GM12872 (cell line): ENCODE measurements around the gene GZMB.

Experiments used
- CTCF ChIP-seq: IDR thresholded peaks from 3 replicates; pipeline ENCODE4 v1.5.1; 2011; ENCODE audit warnings: low read depth, mild to moderate bottlenecking, low read length, moderate library complexity; ENCODE audit not compliant: insufficient read depth

Gene GZMB

GRCh38 chr14:24673534-24674203 is 39.7 kb upstream of the GZMB start:
- TF ChIP-seq CTCF, result no peak

- no peak for TF ChIP-seq CTCF
These were observed 39.1 kb upstream of the GZMB start for GRCh38 chr14:24673059-24673458.

- no peak for TF ChIP-seq CTCF
These were observed 36.6 kb upstream of the GZMB start for GRCh38 chr14:24670594-24670993.

DNA sequence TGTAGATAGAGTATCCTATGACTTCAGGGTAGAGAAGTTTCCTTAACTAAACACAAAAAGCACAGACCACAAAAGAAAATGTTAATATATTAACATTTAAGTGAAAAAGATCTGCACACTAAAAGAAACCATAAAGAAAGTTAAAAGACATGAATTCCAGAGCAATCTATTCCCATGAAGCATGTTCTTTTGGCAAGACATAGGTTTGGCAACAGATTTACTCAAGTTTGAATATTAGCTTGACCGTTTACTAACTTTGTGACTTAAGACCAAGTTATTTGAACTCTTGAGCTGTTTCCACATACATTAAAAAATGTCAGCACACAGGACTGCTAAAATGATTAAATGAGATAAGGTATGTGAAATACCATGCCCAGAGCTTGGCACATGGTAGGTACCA is 35.7 kb upstream of the GZMB start:
- no peak for TF ChIP-seq CTCF

- no peak for TF ChIP-seq CTCF
These were observed 31.5 kb upstream of the GZMB start for GRCh38 chr14:24665440-24665991.

DNA sequence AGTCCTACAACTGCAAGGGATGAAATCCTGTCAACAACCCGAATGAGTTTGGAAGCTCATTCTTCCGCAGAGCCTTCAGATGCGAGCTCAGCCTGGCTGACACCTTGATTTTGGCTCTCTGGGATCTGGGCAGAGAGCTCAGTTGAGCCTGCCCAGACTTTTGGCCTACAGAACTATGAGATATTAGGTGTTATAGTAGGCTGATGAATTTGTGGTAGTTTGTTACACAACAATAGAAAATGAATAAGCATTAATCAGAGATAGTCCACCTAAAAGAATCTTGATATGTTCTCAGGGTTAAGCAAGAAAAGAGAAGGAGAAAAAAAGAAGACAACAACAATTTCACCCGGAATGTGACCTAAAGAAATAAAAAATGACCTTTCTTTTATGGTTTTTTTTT is 30.4 kb upstream of the GZMB start:
- no peak for TF ChIP-seq CTCF

DNA sequence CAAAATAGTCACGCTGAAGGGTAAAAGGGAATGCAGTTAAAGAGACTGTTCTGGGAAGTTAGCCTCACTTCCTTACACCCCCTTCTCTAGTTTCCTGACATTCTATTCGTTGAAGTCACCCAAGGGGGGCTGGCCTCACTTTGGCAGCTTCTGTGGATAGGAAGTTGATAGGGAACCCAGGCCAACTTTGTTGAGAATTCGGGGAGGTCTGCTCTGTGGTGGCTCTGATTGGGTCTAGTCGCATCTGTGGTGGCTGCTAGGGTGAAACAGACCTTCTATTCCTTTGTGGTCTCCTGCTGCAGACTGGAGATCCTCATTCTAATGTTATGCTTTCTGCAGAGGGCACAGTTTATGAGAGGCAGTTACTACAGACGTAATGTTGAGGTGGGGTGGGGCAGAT is 28.8 kb upstream of the GZMB start:
- TF ChIP-seq CTCF, result no peak
